ENCODE measurements around the gene DCPS.

DNA sequence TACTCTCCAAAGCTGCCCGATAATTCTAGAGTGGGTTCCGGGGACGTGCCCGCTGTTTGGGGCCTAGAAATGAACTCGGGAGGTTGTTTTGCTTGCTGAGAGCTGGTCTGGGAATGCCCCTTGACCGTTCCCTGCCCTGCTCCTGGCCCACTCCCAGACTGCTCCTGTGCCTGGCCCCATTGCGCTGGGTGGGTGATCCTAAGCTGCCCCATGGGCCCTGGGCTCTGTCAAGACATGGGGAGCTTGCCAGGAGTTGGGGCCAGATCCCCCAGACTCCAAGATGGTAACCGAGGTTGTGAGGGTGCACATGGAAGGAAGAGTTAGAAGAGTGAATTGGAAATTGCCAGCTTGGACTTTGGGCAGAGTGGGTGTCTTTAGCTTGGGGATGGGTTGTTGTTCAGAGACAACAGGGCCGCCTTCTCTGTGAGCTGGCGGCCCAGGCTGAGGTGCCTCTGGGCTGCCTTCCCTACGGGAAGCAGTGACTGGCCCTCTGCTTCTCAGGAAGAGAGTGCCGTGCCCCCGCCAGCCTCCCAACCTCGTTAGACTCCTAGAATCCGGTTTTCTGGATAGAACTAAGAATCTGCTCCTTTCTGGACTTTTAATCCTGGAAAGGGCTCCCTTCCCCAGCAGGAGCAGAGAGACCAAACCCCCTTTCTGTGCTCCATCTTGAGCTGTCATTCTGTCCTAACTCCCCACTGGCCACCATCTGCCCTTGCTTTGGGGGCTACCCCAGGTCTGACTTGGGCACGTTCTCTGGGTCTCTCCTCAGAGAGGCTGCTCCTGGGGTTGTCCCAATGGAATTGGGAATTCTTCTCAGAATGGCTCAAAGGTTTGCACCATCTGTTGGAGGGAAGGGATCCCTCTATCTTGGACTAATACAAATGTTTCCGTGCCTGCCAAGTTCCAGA, 53.4 kb downstream of the DCPS start:
- TF ChIP-seq, protein P1, sequence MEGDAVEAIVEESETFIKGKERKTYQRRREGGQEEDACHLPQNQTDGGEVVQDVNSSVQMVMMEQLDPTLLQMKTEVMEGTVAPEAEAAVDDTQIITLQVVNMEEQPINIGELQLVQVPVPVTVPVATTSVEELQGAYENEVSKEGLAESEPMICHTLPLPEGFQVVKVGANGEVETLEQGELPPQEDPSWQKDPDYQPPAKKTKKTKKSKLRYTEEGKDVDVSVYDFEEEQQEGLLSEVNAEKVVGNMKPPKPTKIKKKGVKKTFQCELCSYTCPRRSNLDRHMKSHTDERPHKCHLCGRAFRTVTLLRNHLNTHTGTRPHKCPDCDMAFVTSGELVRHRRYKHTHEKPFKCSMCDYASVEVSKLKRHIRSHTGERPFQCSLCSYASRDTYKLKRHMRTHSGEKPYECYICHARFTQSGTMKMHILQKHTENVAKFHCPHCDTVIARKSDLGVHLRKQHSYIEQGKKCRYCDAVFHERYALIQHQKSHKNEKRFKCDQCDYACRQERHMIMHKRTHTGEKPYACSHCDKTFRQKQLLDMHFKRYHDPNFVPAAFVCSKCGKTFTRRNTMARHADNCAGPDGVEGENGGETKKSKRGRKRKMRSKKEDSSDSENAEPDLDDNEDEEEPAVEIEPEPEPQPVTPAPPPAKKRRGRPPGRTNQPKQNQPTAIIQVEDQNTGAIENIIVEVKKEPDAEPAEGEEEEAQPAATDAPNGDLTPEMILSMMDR (IDR thresholded peaks at IDR 0.05; ENCODE audit: insufficient read depth, low read length, poor library complexity, severe bottlenecking): no peak
- no peak for TF ChIP-seq EZH2phosphoT487 (conservative IDR thresholded peaks at IDR 0.05; ENCODE audit: low read length)

Data from SU-DHL-6 (cell line).